Cortex of kidney (tissue), 1 donor: ENCODE data around the gene UEVLD.

Experiments
- DNase-seq: peaks from one replicate; lab custom pipeline; 2025; lab: John Stamatoyannopoulos, UW

The UEVLD gene

DNA sequence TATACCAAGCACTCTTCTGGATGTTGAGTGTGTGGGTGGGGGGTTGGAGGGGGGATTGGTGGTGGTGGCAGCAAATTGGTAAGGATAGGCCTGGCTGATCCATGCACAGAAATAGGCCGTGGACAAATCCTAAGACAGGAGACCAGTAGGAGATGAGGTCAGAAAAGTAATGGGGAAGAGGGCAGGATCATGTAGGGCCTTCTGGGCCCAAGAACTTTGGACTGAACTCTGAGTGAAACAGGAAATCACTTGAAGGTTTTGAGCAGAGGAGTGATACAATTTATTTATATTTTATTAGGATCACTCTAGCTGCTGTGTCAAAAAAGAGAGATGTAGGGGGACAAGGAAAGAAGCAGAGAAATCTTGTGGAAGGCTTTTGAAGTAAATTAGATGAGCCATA is 90.5 kb downstream of the UEVLD start:
- no peak for DNase-seq

GRCh38 chr11:18495703-18496102 is 92.8 kb downstream of the UEVLD start:
- DNase-seq = no peak

DNA sequence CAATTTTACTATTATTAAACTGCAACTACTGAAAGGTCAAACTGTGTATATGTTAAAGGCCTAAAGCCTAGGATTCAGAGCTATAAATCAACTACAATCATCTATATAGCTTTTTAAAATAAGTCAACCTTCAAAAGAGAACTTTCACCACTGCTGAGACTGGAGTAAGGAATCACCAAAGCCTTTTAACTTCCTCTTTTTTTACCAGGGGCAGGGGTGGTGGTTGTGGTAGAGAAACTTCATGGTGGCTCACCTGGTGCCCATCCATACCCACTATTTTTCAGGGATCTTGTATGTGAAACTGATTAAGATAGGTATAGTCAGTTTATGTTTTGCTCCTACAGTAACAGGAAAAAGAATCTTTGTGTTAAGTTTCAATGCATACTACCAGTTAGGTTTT is 93.3 kb downstream of the UEVLD start:
- no peak for DNase-seq

GRCh38 chr11:18493310-18493709 is 95.2 kb downstream of the UEVLD start:
- DNase-seq = no peak

DNA sequence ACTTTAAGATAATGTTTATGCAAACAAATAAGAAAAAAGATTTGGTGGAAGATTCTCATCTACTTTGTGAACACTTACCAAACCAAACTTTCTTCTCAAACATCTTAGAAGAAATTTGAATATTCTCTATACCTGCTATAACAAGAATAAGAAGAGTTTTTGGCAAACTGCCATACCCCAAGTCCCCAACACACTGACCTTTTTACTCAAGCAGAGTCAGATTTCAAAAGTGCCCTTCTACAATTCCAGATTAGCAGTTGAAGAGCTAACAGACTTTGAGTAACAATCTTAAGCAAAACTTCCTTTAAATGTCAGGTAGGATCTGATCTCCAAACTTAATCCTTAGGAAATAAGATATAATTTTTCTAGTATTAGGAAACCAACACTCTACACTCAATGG is 95.6 kb downstream of the UEVLD start:
- no peak for DNase-seq

DNA sequence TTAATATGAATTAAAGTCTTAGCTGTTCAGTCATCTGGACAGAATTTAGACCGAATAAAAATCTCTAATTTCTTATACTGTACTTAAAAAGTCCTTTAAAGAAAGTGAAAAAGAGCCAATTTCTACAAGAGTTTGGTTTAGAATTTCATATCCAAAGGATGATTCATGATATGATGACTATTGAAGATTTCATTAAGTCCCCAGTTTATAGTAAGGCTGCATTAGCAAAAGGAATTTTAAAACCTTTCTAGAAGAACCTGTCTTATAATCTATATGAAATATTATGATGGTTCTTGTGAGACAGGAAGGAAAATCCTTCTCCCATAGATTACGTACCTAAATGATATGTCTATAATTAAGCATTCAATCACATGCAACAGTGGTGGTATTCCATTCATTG is 96.6 kb downstream of the UEVLD start:
- no peak for DNase-seq

DNA sequence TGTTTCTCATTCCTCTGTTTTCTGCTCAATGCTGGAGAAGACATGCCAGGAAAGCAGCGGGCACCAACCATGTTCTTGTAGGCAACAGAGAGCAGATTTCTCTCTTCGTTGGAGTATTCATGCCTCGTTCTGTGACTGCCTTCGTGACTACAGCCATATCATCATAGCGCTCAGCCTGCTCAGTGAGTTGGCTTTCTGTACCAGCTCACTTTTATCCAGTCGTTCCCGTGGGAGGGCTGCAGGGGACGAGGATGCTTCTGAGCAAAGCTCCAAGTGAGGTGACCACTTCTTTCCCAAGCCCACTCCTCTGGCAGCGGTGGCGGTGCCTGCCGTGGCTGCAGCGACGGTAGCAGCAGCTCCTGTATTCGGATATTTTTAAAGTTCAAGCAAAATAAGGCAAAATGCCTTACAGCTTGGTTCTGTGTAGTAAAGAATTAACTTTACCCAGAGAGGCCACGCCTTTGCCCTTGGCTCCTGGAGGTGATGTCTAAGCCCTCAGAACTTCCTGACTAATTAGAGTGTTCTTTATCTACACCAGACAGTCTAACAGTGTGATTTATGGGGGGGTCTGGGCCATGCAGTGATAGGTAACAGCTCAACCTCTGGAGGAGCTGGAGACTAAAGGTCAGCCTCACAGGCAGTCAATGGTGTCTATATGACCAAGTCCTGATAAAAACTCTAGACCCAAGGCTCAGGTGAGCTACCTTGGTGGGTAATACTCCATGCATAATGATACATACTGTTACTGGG is 97.6 kb downstream of the UEVLD start:
- no peak for DNase-seq

GRCh38 chr11:18490319-18490718 is 98.2 kb downstream of the UEVLD start:
- DNase-seq = no peak

DNA sequence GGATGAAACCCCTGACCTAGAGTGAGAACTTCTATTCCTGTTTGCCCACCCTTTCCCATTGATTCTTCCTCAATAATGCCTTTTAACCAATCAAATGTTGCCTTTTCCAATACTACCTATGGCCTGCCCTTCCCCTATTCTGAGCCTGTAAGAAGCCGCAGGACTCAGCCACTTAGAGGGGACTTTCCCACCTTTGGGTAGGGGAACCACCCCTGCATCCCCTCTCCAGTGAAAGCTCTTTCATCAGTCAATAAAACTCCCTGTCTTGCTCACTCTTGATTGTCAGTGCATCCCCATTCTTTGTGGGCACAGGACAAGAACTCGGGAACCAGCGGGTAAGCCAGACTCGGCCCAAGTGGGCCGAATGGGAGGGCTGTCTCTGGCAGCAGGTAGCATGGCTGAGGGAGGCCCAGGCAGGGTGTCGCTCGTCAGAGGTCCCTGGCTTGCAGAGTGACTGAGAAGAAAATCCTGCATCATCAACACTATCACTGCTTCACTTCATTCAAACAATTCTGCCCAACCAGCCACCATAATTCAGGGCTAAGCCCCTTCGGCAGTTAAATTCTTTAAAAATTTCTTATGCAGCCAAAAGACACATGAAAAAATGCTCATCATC is 102.5 kb downstream of the UEVLD start:
- DNase-seq = no peak
